GM12865 (cell line): Measurements from ENCODE around the gene PRSS12.

Experiments used
- DNase-seq: peaks from one replicate; pipeline ENCODE4 v3.0.0; 2010; ENCODE audit warnings: low read depth
- H3K4me3 ChIP-seq: 2 replicates; pipeline ENCODE4 v1.5.1; 2011; ENCODE audit warnings: mild to moderate bottlenecking, low read depth, low read length, control low read depth
- TF ChIP-seq, protein P1 (sequence below): IDR thresholded peaks from 2 replicates; pipeline ENCODE4 v1.5.1; 2011; ENCODE audit warnings: low read length, control low read depth, low read depth, inconsistent platforms; ENCODE audit not compliant: insufficient read depth; ENCODE audit errors: missing control alignments

Gene PRSS12

DNA sequence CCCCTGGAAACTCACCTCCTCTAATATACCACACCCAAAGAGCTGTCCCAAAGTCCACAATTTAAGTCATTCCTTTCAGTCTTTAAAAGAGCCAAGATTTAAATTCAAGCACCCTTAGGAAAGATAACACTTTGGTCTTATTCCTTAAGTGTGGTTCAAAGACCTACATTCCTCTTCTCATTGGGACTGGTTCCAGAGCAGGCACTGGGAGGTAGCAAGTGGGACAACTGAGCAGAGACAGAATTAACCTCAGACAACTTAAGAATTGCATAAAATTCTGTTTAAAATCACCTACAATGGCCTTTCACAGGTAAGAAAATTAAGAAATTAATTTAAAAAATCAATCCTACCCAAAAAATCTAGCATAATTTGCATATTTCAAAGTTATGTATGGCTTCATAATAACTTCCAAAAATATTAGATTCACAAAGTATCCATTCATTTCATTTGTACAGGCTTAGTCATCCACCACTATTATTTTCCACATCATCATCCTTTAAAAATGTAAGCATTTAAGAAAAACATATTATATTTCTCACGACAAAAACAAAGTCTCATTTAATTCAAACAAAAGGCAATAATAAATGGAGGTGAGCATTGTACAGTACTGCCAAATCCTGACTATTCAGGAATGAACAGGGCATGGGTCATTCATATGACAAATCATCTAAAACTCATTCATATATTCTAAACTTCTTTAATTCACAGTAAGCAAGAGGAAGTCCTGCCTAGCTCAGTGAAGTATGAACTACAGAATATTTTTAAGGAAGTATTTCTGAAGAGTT lies 13.6 kb downstream of the PRSS12 start:
- TF ChIP-seq, protein P1, sequence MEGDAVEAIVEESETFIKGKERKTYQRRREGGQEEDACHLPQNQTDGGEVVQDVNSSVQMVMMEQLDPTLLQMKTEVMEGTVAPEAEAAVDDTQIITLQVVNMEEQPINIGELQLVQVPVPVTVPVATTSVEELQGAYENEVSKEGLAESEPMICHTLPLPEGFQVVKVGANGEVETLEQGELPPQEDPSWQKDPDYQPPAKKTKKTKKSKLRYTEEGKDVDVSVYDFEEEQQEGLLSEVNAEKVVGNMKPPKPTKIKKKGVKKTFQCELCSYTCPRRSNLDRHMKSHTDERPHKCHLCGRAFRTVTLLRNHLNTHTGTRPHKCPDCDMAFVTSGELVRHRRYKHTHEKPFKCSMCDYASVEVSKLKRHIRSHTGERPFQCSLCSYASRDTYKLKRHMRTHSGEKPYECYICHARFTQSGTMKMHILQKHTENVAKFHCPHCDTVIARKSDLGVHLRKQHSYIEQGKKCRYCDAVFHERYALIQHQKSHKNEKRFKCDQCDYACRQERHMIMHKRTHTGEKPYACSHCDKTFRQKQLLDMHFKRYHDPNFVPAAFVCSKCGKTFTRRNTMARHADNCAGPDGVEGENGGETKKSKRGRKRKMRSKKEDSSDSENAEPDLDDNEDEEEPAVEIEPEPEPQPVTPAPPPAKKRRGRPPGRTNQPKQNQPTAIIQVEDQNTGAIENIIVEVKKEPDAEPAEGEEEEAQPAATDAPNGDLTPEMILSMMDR = no peak
- no peak for DNase-seq
- H3K4me3 ChIP-seq = no peak overlapping the region

DNA sequence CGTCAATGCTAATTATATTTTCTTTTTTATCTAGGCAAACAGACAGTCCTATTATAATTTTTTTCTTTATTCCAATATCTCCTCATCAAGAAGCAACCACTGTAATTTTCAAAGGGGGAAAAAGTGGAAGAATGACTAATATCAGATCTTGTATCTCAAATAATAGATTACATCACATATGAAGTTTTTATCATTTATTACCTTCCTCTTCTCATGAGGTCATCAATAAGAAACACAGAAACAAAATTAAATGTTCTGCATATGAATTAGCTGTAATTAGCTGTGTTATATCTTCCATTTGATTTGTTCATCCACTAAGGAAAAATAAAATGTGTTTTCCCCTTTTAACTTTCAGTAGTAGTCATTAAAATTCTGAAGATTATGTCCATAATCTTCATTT lies 14.3 kb downstream of the PRSS12 start:
- no peak overlapping the region for H3K4me3 ChIP-seq
- TF ChIP-seq, protein P1 = no peak
- DNase-seq = no peak

DNA sequence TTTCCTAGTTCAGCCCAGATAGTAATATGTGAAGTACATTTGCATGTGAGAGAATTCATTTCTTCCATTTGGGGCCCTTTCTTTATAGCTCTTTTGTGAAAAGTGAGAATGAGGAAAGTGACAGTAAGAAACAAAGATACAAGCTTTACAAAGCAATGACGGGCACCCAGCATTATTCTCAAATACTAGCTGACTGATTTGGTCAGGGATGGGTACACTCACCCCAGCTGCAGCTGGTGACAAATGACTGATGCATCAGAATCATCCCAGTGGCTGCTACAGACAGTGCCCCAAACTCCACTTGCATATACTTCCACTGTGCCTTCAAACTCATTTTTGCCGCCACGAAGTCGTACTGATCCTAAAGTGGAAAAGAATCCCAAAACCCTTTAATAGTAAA lies 14.8 kb downstream of the PRSS12 start:
- TF ChIP-seq, protein P1 = no peak
- no peak for DNase-seq
- no peak overlapping the region for H3K4me3 ChIP-seq

DNA sequence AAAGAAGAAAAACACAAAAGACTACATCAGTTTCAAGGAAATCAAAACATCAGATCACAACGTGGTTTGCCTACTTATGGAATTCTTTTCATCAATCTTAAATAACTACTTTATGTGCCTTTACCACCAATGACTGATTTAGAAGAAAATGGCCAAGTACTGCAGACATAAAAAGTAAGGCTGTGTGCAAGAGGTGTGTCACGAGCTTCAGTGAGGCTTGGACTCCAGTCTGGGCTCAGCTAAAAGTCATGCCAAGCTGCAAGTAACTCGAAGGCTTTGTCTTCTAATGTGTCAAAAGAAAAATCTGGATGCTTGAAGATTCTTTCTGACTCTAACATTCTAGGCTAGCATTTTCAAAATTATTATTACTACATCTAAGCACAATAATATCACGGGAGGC lies 17.0 kb downstream of the PRSS12 start:
- TF ChIP-seq, protein P1 = no peak
- DNase-seq = no peak
- H3K4me3 ChIP-seq = no peak overlapping the region

DNA sequence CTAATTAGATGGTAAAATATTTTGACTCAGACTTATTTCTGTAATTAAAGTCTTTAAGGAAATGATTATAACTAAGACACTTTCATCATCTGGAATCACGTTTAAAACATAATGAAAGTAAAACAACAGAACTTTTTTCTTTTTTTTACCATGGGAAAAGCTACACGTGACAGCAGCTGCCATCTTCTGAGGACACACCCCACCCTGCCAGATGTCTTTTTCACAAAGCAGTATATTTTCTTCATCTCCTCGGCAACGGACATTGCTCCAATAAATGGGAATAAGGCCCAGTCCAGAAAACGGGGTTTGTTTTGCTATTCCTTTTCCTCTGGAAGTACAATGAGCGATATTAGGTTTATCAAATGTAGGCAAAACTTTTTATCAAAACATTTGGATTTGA lies 17.5 kb downstream of the PRSS12 start:
- DNase-seq = no peak
- TF ChIP-seq, protein P1 = no peak
- H3K4me3 ChIP-seq = no peak overlapping the region

DNA sequence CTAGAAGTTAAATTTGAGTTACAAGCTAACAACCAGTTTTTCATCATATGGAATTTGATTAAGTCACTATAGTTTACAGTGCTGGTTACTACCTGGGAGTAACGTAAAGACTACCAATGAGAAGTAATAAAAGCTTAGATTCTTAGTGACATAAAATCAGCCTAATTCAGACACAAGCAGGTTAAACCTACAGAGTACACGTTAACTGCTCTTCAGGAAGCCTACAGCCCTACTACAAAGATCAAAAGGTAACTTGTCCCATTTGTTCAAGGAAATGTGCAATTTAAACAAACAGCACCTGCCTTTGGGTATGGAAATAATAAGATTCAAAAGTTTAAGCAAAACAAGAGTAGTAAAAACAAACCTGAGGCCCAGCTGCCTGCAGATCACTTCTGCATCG lies 21.5 kb downstream of the PRSS12 start:
- H3K4me3 ChIP-seq = no peak overlapping the region
- TF ChIP-seq, protein P1 = no peak
- DNase-seq = no peak

DNA sequence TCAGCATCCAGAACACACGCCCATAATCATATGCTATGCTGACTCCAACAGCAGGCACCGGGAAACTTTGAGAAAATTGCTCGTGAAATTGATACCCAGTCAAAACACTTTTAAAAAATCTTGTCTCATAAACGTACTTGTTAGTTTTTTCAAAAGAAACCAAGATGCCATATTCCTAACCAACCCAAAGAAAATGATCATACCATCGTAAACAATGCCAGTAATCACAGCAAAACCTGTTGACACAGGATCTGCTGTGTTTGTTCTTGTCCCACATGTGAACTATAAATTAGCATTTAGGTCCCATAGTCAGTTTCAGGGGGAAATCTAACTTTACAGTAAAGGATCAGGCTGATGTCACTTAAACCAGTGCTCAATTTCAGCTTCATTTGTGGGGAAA lies 23.0 kb downstream of the PRSS12 start:
- TF ChIP-seq, protein P1 = no peak
- H3K4me3 ChIP-seq = no peak overlapping the region
- DNase-seq = no peak
